COR-L47 (cell line): Measurements from ENCODE around the gene USB1.
"Not testable (repeated sequence)": the region's sequence is repeated elsewhere in the genome, so short reads cannot be mapped to it uniquely, and the experiment has no call there.

Source experiments
- DNase-seq: peaks from one replicate; lab custom pipeline; 2025; lab: John Stamatoyannopoulos, UW

The USB1 gene

GRCh38 chr16:57995721-57996405, 5.3 kb upstream of the USB1 start:
- no peak for DNase-seq

DNA sequence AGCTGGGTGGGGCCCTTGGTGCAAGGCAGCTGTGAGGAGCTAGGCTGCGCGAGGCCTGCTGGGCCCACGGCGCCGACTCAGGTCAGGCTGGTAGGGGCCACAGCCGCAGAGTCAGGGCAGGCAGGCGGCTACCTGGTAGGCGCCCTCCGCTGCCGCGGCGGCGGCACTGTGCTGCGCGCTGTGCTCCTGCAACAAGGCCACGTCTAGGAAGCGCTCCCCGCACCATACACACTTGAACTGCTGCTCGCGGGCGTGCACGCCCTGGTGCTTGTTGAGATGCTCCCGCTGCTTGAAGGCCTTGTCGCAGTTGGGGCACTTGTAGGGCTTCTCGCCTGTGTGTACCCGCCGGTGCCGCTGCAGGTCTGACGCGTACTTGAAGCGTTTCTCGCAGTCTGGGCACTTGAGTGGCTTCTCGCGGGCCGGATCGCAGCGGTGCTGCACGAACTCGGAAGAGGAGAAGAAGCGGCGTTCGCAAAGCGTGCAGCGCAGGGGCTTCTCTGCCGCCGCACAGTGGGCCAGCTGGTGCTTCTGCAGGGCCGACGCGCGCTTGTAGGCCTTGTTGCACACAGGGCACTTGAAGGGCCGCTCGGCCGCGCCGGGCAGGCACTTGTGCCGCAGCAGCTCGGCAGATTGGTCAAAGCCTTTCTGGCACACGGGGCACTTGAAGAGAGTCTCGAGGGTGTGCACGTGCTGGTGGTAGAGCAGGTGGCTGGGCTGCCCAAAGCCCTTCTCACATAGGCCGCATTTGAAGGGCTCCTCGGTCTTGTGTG, 4.6 kb upstream of the USB1 start:
- no peak for DNase-seq

DNA sequence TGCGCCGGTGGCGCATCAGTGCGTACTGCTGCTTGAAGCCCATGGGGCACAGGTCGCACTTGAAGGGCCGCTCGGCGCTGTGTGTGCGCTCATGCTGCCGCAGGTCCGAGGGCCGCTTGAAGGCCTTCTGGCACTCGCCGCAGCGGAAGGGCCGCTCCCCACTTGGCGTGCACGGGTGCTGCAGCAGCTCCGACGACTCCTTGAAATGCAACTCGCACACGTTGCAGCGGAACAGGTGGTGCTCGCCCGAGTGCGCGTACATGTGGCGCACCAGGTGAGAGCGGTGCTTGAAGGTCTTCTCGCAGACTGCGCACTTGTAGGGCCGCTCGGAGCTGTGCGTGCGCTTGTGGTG, 4.1 kb upstream of the USB1 start:
- DNase-seq, result no peak

DNA sequence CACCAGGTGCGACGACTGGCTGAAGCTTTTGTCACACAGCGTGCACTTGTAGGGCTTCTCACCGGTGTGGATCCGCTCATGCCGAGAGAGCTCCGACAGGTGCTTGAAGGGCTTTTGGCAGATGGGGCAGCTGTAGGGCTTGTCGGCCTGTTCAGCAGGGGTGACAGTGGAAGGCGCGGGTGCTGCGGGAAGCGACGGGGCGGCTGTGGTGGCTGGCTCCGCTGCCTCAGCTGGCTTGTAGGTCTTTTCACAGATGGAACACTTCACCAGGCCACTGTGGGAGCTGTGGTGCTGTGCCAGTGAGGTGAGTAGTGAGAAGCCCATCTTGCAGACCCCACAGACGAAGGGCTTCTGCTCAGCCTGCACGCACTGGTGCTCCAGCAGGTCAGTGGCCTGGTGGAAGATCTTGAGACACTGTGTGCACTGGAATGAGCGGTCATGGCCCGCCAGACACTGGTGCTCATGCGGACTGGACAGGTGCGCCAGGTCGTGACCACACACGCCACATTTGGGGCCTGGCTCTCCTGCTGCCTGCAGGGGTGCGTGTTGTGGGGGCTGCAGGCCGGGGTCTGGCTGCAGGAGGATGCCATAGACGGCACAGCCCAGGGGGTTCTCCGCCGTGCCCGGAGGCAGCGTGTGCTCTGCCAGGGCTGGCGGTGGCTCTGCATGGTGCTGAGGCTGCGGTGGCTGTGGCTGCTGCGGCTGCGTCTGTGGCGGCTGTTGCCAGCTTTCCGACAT, 3.5 kb upstream of the USB1 start:
- no peak for DNase-seq

GRCh38 chr16:57998486-57998885, 2.7 kb upstream of the USB1 start:
- no peak for DNase-seq

GRCh38 chr16:57998992-57999365, 2.2 kb upstream of the USB1 start:
- DNase-seq, result no peak

GRCh38 chr16:57999366-57999970, 1.7 kb upstream of the USB1 start:
- no peak for DNase-seq

DNA sequence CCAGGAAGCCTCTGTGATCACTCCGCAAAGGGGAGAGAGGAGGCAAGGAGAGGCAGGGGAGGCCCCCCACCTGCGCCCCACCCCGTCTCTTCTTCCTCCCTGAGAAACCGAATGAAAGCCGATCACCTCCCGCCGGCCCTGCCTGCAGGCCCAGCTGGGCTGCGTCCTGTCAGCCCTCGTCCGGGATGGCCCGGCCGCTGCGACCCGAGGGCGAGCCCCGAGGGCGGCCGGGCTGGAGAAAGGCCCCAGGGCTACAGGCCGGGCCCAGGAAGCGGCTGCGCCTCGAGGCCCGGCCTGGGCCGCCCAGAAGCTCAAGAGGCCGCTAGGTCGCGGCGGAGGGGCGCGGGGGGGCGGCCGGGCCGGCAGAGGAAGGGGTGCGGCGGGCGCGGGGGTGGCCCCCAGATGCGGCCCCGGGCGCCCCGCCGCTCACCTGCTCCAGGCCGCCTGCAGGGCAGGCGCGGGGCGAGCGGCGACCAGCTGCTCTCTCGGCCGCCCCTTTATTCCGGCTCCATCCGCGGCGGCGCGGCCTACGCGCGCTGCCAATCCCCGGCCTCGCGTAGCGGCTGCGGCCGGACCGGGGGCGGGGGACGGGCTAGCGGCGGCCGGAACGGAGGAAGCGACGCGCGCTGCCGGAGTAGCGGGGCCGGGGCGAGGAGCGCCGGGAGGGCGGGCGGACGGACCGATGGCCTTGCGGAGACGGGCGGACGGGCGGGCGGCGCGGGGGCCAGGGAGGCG, 1.1 kb upstream of the USB1 start, which contains the start of gene ZNF319:
TSS of gene ZNF319 (minus strand) at position 702 of the 735 bp plus-strand sequence. CDS start 2,407 bp downstream, outside the sequence.
- DNase-seq, result no peak

- DNase-seq, result no peak
These were observed 691 bp downstream of the USB1 start for GRCh38 chr16:58001781-58002415.

DNA sequence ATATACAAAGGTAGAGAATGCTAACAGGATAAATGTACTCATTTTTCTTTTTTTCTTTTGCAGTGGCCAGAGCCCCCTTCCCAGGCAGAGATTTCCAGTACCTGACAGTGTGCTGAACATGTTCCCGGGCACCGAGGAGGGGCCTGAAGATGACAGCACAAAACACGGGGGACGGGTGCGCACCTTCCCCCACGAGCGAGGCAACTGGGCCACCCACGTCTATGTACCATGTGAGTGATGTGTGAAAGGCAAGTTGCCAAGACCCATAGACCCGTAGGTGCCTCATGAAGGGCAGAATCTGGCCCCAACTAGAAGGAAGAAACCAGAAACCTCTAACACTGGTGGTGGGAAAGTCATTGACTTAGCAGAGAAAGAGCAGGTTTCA, 1.2 kb downstream of the USB1 start:
- DNase-seq, result no peak

GRCh38 chr16:58002936-58003335, 1.7 kb downstream of the USB1 start:
- DNase-seq, result no peak

GRCh38 chr16:58004736-58005135, 3.5 kb downstream of the USB1 start:
- DNase-seq, result not testable (repeated sequence)

DNA sequence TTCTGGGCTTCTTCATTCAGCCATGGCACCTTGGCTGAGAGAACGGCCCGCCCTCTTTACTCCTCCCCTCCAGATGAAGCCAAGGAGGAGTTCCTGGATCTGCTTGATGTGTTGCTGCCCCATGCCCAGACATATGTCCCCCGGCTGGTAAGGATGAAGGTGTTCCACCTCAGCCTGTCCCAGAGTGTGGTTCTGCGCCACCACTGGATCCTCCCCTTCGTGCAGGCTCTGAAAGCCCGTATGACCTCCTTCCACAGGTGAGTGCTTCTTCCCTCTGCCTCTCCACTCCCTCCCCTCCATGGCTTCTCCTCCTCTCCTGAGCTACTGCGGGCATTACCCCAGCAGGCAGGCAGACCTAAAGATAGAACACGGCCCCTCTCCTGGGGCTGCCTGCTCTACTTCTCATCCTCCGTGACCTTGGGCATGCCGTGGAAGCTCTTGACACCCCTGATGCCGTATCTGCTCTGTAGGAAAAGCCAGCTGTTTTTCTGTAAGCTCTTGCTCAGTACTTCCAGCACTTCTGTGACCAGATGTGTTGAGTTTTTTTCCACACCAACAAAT, 8.7 kb downstream of the USB1 start:
- no peak for DNase-seq

DNA sequence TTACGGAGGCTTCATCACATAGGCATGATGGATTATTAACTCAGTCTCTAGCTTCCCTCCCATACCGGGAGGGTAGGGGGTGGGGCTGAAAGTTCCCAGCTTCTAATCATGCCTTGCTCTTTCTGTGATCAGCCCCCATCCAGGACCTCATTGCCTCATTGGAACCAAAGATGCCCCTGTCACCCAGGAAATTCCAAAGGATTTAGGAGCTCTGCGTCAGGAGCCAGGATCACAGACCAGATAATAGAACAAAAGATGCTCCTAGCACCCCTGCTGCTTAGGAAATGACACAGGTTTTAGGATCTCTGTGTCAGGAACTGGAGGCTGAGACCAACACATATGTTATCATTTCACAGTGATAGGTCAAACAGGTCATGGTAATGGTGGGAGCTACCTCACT, 9.7 kb downstream of the USB1 start:
- DNase-seq, result no peak

DNA sequence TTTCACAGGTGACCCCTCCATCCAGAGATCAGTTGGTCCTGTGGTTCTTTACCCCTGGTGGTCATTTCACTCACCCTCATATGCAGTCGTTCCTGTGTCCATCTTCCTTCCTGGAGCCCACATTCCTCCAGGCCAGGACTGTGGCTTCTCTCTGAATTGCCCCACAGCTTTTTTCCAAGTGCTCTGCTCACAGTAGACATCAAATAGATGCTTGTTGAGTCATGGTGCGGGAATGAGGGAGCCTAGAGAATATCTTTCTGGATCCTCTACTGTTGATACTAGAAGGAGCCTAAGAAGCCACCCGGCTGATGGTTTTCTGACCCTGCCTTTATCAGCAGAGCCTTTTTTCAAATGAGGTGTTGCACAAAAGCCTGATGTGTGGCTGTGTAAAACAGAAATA, 10.4 kb downstream of the USB1 start:
- DNase-seq, result no peak

GRCh38 chr16:58012481-58012880, 11.3 kb downstream of the USB1 start:
- no peak for DNase-seq

GRCh38 chr16:58013201-58013956, 12.2 kb downstream of the USB1 start:
- DNase-seq, result no peak

GRCh38 chr16:58016840-58017446, 15.7 kb downstream of the USB1 start:
- DNase-seq, result no peak

DNA sequence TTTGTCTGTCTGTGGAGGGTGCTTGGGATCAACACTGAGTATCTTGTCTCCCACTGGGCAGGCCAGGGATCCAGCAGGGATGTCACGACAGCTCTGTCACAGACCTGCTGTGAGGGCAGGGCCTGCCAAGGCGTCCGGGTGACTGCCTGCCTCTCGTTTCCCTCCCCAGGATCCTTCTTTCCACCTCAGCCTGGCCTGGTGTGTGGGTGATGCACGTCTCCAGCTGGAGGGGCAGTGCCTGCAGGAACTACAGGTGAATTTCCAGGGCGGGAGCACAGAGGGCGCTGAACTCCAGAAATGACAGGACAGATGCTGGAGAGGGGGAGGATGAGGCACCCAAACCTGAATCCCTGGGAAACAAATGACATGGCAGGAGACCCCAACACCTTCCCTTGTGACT, 17.6 kb downstream of the USB1 start:
- DNase-seq, result no peak
